HuH-7 (cell line): Measurements from ENCODE around the gene TSHZ1.
A peak's percentile ranks its signal among the peaks of the same experiment; 100 is the strongest.

Source experiments
- DNase-seq: peaks from one replicate; pipeline ENCODE4 v3.0.0; 2011; ENCODE audit warnings: low spot score

The TSHZ1 gene

GRCh38 chr18:75208836-75209128 is 1.8 kb upstream of the TSHZ1 start:
- no peak for DNase-seq

GRCh38 chr18:75209129-75209950 is 1.3 kb upstream of the TSHZ1 start, which contains the start of gene PTGR3:
Gene PTGR3 (minus strand): TSS chr18:75209139. CDS start chr18:75209058, 81 bp downstream.
- DNase-seq, result peak; percentile 79

- DNase-seq, result peak; percentile 19
Measured at GRCh38 chr18:75209951-75210258, 692 bp upstream of the TSHZ1 start.

DNA sequence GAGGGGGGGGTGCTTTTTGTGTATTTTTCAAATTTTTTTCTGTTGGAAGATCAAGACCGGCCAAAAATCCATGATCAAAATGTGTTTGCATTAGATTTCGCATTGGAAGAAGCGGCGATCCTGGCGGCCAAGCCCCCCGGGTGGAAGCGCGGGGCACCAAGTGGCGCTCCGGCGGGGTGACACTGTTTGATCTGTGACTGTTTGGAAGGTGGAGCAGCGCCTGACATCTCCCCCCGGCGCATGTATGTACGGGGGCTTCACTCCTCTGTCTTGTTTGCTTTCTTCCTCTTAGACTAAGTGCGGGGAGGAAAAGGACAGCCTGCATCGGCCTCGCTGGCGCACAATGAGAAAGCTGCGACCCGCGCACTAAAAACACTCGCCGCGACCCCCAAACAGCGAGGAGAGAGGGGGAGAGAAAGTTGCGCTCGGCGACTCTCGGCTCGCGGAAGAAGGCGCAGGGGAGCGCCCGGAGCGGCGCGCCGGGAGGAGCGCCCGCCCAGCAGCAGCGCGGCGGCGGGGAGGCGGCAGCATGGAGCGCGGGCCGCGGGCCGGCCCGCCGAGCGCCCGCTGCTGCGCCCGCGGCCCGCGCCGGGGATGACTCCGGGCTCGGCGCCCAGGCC is 515 bp downstream of the TSHZ1 start:
- DNase-seq, result no peak

GRCh38 chr18:75211626-75211952 is 992 bp downstream of the TSHZ1 start:
- DNase-seq, result no peak

DNA sequence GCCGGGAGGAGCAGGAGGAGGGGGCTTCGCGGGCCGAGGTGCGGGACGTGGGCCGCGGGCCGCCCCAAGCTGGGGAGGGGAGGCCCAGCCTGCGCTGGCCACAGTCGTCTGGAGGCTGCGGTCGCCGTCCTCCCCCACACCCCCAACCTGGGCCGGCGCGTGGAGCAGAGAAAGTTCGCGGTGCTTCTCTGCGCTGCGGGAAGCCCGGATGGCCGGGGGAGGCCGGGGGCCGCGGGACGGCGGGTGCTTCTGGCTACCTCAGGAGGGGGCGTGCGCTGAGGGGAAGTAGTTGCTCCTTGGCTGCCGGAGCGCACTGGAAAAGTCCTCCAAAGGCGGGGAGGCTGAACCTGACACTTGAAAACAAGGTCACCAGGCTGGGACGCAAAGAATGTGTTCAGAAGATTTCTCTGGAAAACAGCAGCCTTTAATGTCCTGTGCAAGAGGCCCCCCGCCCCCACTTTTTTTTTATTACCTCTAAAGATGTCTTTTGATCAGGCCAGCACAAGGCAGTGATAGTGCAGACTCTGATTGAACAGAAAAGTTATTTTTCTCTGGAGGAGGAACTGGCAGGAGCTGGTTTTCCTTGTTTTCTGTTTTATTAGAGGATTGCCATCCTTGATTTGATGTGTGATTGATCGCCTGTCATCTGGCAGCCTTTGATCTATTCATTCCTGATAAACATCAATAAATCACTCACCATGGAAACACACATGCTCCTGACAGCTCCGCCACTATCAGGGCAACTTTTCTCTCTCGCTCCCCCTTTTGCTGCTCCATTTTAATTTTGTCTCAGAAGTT is 1.6 kb downstream of the TSHZ1 start:
- peak; percentile 22 for DNase-seq

- no peak for DNase-seq
Measured at GRCh38 chr18:75212751-75213090, 2.1 kb downstream of the TSHZ1 start.

- DNase-seq, result no peak
Measured at GRCh38 chr18:75213611-75214331, 3.2 kb downstream of the TSHZ1 start.

DNA sequence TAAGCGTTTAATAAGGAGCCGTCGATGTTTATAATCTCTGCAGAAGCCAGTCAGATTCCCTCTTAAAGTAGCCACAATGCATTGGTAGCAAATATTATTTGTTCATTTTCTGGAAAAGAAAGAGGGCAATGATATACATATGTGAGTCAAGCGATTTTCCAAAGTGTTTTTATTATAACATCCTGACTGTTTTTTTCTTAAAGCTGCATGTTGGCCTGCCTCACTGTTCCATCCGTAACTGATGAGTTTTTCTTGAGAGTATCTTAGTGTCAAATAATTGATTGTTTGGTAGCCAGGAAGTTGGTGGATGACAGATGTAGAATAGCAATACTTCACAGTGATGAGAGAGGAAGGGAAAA is 3.7 kb downstream of the TSHZ1 start:
- DNase-seq, result no peak

GRCh38 chr18:75214766-75215510 is 4.3 kb downstream of the TSHZ1 start:
- no peak for DNase-seq

- DNase-seq, result no peak
Measured at GRCh38 chr18:75215663-75216062, 5.1 kb downstream of the TSHZ1 start.

DNA sequence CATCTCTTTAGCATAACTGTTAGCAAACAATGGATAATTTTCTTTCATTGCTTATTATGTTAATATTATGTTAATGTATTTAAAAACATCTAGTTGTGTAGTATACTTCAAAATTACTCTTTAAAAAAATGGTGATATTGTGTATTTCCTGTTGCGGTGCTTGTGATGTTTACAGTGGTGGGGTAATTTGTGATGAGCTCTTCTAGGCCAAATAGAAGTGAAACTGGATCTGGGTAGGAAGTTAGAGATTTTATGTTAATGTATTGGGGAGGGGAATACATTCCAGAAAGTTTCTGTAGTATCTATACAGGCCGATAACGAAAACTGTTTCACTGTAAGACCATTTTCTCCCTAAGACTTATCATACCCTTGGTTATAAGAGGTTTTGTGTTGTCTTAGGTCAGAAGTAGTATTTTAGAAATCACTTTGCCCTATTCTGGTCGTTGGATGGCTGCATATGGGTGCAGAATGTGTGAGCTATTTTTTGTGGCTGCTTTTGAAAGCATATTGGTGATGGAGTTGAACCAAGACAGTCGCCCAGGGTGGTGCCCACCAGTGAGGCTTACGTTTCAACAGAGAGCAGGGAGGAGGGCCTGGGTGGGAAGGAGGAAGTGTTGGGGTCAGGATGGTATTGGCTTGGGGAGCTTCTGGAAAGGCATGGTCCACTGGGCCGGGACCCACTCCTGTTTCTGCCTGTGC is 5.8 kb downstream of the TSHZ1 start:
- DNase-seq, result no peak

DNA sequence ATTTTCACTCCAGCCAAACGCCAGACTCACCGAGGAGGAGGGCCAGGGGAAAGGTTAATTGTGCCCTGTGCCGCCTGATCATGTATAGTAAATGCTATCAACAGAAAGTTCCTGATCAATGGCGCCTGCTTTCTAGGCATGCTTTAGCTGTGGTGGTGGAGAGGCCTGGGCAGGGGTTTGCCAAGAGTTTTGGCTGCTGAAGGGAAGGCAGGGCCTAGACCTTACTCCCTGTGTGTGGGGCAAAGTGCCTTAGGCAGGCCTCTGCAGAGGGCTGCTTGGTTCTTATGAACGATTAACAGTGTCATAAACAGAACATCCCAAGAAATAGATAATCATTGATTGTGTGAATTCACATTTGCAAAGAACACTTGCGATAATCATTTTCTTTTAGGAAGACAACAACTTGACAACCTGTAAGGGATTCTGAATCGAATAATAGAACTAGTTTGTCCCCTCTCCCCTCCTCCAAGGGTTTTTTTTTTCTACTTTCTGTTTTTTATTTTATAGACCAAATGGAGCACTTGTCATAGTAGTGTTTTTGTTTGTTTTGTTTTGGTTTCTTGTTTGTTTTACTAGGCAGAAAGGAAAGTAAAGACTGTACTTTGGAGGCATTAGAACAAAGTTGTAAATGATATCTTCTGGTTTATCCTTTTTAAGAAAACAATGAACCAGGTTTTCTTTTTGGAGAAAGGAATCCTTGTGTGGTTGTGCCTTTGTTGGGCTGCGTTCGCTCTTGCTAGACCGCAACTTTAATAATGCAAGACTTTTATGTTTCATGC is 6.5 kb downstream of the TSHZ1 start:
- no peak for DNase-seq

DNA sequence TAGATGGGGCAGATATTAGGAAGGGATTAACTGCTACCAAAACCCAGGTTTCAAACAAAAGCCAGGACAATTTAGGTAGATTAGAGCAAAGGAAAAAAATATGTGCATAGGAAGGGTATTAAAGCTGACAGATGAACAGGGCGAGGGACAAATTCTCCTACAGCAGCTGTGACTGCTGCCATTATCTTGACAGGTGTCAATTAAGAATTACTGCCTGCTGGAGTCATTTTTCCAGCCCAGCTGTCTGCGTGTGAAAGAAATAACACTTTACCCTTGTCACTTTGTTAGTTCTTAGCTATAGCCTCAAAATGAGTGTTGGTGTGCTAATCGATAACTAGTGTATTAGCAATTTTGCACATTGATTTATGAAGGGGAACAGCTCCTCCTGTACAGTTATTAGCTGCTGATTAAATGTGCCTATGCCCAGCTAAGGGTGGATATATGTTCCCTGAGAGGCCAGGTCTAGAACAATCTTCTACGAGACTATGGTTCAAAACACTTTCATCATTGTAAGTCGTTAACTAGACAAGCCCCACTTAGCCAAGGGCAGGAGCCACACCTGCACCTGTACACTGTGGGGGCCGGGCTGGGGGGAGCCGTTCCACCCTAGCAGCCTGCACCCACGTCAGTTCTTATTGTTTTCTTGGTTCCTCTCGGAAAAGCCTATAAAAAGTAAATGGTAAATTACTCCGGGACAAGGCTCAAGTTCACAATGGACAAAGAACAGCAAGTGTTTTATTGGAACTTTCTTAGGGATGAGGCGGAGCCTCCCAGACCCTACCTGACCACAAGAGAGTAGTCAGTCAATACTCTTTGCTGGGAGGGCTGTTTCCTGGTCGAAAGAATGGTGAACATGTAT is 7.7 kb downstream of the TSHZ1 start:
- no peak for DNase-seq

DNA sequence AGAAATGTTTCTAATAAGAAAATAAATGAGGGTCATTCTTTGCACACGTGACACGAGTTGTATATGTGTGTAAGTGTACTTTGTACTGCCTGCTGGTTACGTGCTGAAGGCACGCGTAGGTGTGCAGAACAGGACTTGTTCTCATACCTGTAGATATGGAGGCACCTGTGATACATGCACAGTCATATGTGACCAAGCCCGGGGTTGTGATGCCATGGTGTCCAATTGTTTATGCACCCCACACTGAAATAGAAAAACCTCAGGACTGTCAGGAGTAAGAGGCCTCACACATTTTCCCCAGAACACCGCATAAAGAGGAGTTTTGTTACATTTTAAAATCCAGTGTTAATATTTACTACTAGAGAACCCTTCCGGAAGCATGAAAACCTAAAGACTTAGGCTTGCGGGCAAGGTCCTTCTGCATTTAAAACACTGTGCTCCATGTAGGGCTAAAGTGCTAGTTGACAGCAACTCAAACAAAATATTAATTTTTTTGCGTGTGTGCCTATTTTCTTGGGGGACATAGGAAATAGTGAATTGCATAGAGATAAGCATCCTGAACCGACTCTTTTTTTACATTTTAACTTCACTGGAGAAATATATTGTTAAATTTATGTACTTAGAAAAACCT is 9.3 kb downstream of the TSHZ1 start:
- no peak for DNase-seq

GRCh38 chr18:75220551-75221355 is 10.2 kb downstream of the TSHZ1 start:
- no peak for DNase-seq

GRCh38 chr18:75221397-75221796 is 10.8 kb downstream of the TSHZ1 start:
- no peak for DNase-seq

GRCh38 chr18:75221897-75222296 is 11.3 kb downstream of the TSHZ1 start:
- no peak for DNase-seq
